VCaP (cell line): ENCODE results near the gene CTDSPL.
A peak's percentile ranks its signal among the peaks of the same experiment; 100 is the strongest.

Experiments
- H3K27ac ChIP-seq: fragments of 450-650 bp; 2 replicates; pipeline ENCODE4 v1.5.1; 2017
- CTCF ChIP-seq: fragments of 450-650 bp; conservative IDR thresholded peaks from 2 replicates; pipeline ENCODE4 v1.5.1; 2017; ENCODE audit warnings: mild to moderate bottlenecking, moderate library complexity

CTDSPL gene

GRCh38 chr3:38019658-38020341, 158.1 kb downstream of the CTDSPL start:
- no peak overlapping the region for H3K27ac ChIP-seq
- TF ChIP-seq CTCF: no peak

- TF ChIP-seq CTCF: no peak
- no peak overlapping the region for H3K27ac ChIP-seq
Observed at GRCh38 chr3:38020342-38020726, 158.7 kb downstream of the CTDSPL start.

GRCh38 chr3:38021196-38021595, 159.5 kb downstream of the CTDSPL start:
- TF ChIP-seq CTCF: no peak
- no peak overlapping the region for H3K27ac ChIP-seq

GRCh38 chr3:38022301-38022700, 160.6 kb downstream of the CTDSPL start:
- no peak overlapping the region for H3K27ac ChIP-seq
- no peak for TF ChIP-seq CTCF

- peak overlapping the region; percentile 77 for H3K27ac ChIP-seq
- TF ChIP-seq CTCF: no peak
Observed at GRCh38 chr3:38022896-38023709, 161.4 kb downstream of the CTDSPL start.

- TF ChIP-seq CTCF: no peak
- H3K27ac ChIP-seq: no peak overlapping the region
Observed at GRCh38 chr3:38026856-38027255, 165.2 kb downstream of the CTDSPL start.
